OCI-LY3 (cell line): ENCODE results near the gene CTNND2.

Experiments used
- EZH2phosphoT487 ChIP-seq: fragments of 200-600 bp; shearing (Covaris generic); IDR thresholded peaks from 2 replicates; pipeline ENCODE4 v1.6.1; 2018; ENCODE audit warnings: antibody characterized with exemption, mixed run types, low read depth
- TF ChIP-seq, protein P1 (sequence below): fragments of 200-600, 300-600 bp; sonication (generic); IDR thresholded peaks from 2 replicates; pipeline ENCODE4 v1.5.1; 2014; ENCODE audit warnings: antibody characterized with exemption, low read length, low read depth

DNA sequence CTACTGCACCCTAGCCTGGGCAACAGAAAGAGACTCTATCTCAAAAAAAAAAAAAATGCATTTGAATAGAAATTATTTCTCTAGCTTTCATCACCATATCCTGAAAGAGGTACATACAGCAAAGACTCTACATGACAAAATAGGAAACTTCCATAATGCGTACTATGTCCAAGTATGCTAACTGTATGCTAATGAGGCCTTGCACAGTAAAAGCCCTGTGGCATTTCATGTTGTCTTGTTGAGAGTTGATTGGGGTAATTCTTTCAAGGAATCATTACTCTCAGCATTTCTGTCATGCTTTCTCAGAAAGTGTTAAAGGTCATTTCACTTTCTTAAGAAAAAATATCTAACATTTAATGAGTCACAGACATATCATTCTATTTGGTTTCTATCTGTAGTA, 393.4 kb downstream of the CTNND2 start:
- TF ChIP-seq, protein P1, sequence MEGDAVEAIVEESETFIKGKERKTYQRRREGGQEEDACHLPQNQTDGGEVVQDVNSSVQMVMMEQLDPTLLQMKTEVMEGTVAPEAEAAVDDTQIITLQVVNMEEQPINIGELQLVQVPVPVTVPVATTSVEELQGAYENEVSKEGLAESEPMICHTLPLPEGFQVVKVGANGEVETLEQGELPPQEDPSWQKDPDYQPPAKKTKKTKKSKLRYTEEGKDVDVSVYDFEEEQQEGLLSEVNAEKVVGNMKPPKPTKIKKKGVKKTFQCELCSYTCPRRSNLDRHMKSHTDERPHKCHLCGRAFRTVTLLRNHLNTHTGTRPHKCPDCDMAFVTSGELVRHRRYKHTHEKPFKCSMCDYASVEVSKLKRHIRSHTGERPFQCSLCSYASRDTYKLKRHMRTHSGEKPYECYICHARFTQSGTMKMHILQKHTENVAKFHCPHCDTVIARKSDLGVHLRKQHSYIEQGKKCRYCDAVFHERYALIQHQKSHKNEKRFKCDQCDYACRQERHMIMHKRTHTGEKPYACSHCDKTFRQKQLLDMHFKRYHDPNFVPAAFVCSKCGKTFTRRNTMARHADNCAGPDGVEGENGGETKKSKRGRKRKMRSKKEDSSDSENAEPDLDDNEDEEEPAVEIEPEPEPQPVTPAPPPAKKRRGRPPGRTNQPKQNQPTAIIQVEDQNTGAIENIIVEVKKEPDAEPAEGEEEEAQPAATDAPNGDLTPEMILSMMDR, result no peak
- no peak for TF ChIP-seq EZH2phosphoT487
